Activated CD8-positive, alpha-beta memory T cell treated with anti-CD3 and anti-CD28 coated beads for 48 hours (primary cell): ENCODE results near the gene KIRREL3.

ENCODE experiments used
- DNase-seq, 3 experiments: peaks; one replicate each; pipeline ENCODE4 v3.0.0-alpha.2; 2020; ENCODE audit warnings: low read depth in 2 of 3, low spot score in 2 of 3

The KIRREL3 gene

DNA sequence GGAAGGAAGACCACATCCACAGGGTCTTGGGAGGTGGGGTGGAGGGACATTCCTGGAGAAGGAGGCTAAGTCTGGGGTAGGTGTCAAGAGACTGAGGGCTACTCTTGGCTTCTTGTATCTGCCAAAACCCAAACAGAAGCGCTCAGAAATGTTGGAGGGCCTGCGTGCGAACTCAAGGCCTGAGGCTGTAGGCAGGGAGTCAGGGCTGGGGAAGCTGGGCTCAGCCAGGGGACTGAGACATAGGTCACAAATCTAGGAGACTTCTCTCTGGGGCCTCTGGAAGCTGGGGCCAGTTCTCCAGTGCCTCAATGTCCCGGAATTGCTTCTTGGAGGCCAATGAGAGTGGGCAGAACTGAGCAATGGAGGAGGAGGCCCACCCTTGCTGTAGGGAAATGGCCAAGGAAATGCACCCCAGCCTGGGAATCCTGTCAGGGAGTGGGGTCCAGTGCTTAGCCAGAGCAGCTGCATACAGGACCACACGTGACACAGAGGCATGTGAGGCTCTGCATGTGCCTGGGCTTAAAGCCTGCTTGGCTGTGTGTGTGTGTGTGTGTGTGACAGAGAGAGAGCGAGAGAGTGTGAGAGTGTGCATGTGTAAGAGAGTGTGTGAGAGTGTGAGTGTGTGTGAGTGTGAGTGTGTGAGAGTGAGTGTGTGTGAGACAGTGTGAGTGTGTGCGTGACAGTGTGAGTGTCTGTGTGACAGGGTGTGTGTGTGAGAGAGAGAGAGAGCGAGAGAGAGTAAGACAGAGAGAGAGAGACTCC, 503.8 kb downstream of the KIRREL3 start:
- no peak for DNase-seq

DNA sequence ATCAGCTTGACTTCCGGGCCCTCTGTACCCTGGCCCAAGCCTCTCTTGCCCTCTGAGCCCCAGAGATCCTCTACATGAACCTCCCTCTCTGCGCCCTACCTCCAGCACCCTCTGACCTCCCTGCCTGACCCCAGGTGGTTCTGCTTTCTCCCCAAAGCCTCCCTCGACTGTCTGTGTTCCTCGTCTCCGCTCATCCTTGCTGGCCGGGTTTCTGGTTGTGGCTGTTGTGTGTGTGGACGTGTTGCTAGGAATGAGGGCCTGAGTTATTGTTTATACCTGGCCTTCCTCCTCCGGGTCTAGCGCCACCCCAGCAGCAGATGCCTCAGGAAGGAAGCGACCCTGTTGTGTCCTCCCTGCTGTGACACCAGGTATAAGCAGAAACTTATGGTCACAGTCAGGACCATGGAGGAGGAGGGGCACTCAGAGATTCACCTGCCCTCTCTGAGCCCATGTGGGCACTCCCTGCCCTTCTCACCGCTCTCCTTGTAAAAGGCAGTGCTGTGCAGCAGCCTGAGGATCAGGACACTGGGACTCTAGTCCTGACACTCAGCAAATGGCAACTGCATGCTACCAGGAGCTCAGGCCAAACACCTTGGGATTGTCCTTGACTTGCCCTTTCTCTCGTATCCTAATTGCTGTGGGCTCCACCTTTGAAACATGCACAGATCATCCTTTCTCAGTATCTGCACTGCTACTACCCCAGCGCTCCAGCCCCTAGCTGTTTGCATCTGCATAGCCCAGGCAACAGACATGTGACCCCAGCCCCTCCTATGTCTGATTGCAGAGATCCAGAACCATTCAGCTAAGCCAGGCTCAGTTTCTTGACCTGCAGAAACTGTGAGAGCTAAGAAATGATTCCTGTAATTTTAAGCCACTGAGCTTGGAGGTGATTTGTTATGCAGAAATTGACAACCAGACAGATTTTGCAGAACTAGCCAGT, 505.0 kb downstream of the KIRREL3 start:
- no peak for DNase-seq

DNA sequence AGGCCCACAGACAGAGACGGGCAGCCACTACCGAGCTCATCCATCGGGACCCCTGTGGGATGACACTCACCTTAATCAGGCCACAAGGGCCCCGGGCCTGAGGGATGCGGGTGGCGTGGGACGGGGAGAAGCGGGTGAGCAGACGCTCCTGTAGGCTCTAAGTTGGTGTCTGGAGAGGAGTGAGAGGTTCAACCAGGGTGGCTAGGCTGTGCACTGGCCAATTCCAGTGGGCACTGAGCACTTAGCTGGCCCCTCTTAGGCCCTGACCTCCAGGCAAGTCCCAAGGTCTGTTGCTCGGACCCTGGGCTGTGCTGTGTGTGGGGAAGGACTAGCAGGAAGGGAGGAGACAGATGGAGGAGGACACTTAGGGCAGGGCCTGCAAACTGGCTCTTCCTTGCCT, 505.7 kb downstream of the KIRREL3 start:
- no peak for DNase-seq

DNA sequence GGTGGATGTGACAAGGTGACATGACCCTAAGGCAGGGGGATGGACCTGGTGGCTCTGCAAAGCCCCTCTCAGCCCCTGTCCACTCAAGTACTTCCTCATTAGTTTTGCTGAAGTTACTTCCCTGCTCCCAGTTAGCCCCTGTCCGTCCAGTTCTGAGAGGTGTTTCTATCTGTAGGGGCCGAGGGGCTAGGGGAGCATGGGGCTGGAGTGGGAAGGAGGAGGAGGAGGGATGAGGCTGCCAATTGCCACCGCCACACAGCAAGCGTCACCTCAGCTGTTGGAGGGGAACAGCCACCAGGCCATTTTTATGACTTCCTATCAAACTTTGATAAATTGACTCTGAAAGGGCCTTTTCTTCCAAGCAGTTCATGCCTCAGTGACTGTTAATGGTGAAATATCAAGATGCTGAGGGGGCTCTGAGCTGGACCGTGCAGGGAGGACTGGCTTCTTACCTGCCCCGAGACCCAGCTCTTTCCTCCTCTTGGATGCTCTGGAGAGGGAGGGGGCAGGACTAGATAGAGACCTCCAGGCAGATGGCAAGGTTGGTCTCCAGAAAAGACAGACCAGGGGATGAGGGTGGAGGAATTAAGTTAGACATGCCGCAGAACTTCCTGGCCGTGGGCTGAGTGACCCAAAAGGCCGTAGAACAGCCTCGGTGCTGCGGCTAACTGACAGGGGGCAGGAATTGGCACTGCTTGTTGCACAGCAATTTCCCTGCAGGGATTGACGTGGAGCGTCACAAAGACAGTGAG, 508.1 kb downstream of the KIRREL3 start:
- no peak for DNase-seq

DNA sequence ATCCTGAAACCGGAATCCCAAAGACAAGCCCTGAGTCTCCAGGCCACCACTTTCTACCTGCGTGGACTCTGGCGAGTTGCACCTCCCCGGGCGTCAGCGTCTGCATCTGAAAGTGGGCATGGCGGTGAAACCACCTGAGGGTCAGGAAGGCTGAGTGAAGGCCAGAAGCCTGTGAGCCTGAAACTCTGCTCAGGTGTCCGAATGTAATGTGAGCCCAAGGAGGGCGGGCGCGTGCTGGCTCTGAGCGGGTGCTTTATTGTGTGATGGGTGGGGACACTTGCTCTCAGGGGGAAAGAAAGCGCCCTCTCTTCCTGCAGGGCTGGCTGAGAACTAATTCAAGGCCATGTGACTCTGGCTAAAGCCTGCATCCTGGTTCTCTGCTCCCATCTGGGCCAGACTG, 509.5 kb downstream of the KIRREL3 start:
- no peak for DNase-seq

DNA sequence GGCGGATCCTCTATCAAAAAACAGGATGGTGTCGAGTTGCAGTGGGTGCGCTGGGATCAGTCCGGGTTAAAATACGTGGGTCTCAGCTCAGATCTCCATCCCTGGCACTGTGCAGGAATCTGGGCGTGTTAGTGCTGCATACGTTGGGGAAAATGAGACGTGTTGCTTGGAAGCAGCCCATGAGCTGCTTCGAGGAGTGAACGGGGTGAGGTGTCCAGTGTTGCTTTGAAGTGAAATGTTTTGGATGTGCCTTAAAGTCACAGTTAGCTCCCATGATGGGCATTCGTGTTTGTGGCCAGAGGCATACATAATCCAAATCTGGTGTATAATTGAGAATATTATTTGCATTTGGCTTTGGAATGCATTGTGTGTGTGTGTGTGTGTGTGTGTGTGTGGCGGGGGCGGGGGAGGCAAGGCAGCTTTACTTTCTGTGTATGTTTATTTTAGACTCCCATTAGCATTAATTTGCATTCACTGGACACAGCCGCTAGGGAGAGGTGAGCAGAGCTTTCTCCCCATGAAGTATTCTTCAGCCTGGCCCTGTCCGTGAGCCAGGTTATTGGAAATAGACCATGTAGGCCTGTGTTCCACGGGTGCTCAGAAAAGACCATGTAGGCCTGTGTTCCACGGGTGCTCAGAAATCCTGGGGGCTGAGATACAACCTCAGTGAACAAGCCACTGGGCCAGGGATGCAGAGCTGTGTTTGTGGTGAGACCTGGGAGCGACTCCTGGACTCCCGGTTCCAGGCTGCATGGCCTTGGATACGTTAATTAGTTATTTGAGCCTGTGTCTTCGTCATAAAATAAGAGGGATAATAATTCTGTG, 510.5 kb downstream of the KIRREL3 start:
- no peak for DNase-seq

- DNase-seq, result no peak
These were observed 511.8 kb downstream of the KIRREL3 start for GRCh38 chr11:126488591-126489370.

GRCh38 chr11:126487711-126488110, 512.9 kb downstream of the KIRREL3 start:
- DNase-seq, result no peak

GRCh38 chr11:126485986-126486635, 514.5 kb downstream of the KIRREL3 start:
- DNase-seq, result no peak

- no peak for DNase-seq
These were observed 515.4 kb downstream of the KIRREL3 start for GRCh38 chr11:126485021-126485792.

DNA sequence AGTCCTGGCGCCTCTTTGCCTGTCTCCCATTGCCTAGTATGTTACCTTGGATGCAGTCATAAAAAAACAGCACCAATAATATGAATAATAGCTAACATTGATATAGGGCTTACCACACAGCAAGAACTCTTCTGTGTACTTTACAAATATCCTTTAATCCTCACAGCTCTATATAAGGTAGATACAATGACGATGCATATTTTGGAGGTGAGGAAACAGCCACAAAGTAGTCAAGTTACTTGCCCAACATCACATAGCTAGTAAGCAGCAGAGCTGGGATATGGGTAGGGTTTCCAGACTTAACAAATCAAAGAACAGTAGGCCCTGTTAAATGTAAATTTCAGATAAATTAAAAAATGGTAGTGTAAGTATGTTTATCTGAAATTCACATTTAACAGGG, 516.3 kb downstream of the KIRREL3 start:
- DNase-seq, result no peak

GRCh38 chr11:126483621-126484195, 516.9 kb downstream of the KIRREL3 start:
- no peak for DNase-seq

DNA sequence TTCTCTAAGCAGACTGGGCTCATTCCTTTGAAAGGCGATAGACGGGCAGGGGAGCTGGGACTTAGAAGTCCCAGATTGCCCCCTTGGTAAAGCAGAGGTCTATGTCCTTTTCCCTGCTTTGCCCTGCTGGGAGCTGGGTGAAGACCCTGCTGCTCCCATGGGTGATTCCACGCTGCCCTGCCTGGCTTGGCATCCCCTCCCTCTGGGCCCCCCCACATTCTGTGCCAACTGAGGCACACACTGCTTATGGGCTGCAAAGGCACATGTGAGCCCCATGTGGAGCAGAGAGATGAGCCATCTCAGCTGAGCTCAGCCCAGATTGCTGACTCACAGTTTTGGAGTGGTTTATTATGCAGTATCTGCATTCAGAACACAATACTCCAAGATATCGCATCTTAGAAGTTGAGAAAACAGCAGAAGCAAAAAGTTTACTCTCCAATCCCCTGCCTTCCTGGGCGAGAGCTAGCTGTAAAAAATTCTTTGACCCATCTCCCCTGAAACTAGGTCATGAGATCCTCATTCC, 517.9 kb downstream of the KIRREL3 start:
- no peak for DNase-seq

DNA sequence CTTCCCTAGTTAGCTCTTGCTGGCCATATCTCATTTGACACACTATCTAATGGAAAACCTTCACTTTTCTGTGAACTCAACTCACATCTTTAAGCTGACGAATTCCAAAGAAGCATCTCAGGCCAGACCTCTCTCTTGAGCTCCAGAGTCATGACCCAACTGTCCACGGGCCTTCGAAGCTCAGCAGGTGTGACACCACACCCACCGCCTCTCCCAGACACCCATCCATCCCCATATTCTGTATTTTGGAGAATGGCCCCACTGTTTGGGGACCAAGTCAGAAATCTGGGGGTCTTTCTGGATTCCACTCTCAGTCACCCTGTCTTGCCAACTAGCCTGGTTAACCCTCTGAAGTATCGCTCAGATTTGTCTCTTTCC, 519.3 kb downstream of the KIRREL3 start:
- DNase-seq, result no peak

- DNase-seq, result peak; percentile 31 to 55 (median 34)
These were observed 519.9 kb downstream of the KIRREL3 start for GRCh38 chr11:126480410-126481302.

DNA sequence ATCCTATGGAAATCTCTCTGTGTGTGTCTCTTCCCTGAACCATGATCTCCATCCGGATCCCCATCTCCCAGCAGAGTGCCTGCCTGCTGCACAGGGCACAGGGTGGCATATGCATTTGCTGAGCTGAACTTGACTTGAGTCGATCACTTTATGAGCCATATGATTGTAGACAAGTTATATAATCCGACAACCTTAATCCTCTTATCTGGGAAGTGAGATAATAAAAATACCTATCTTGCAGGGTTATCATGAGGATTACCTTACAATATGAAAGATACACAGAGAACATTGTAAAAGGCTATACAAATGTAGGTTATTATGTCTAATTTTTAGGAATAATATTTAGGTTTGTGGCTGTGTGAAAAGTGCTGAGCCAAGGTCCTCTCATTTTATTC, 520.6 kb downstream of the KIRREL3 start:
- no peak for DNase-seq
